SU-DHL-6 (cell line): ENCODE results near the gene SDK1.

Source experiments
- H2AFZ ChIP-seq: fragments of 200-600 bp; sonication (generic); 2 replicates; pipeline ENCODE4 v1.6.1; 2014; ENCODE audit warnings: low read depth, mild to moderate bottlenecking, moderate library complexity, mixed read lengths, antibody characterized with exemption, low read length; ENCODE audit not compliant: severe bottlenecking
- H3F3A ChIP-seq: fragments of 200-600 bp; shearing (Covaris generic); 2 replicates; pipeline ENCODE4 v1.6.0; 2016; ENCODE audit warnings: antibody characterized with exemption, mild to moderate bottlenecking; ENCODE audit not compliant: insufficient read depth
- H3K27ac ChIP-seq: fragments of 200-600 bp; sonication (generic); 2 replicates; pipeline ENCODE4 v1.5.1; 2016; ENCODE audit warnings: low read depth, mild to moderate bottlenecking, low read length, moderate library complexity, mixed read lengths
- H3K27me3 ChIP-seq: fragments of 200-600 bp; sonication (generic), shearing (Covaris generic); 2 replicates; pipeline ENCODE4 v1.6.0; 2014; ENCODE audit warnings: mild to moderate bottlenecking, low read length
- H3K36me3 ChIP-seq: fragments of 200-600 bp; sonication (generic); 2 replicates; pipeline ENCODE4 v1.6.1; 2014; ENCODE audit warnings: mild to moderate bottlenecking, low read length, mixed read lengths
- H3K4me2 ChIP-seq: fragments of 300-600, 200-600 bp; shearing (Covaris generic), sonication (generic); 2 replicates; pipeline ENCODE4 v1.6.0; 2014; ENCODE audit warnings: low read length, low read depth, mild to moderate bottlenecking; ENCODE audit not compliant: poor library complexity, severe bottlenecking
- H3K4me3 ChIP-seq: fragments of 200-600 bp; sonication (generic); 2 replicates; pipeline ENCODE4 v1.5.1; 2014; ENCODE audit warnings: antibody characterized with exemption, low read length, mild to moderate bottlenecking, mixed read lengths; ENCODE audit not compliant: insufficient read depth, poor library complexity, severe bottlenecking
- H3K79me2 ChIP-seq: fragments of 200-600 bp; sonication (generic); 2 replicates; pipeline ENCODE4 v1.6.1; 2014; ENCODE audit warnings: mild to moderate bottlenecking, low read length, moderate library complexity; ENCODE audit not compliant: insufficient read depth
- H3K9ac ChIP-seq: fragments of 200-600 bp; sonication (generic); 2 replicates; pipeline ENCODE4 v1.7.0; 2014; ENCODE audit warnings: mild to moderate bottlenecking, low read length
- H3K9me2 ChIP-seq: fragments of 200-600 bp; sonication (generic); replicated peaks from 2 replicates; pipeline ENCODE4 v1.6.1; 2014; ENCODE audit warnings: low read length; ENCODE audit not compliant: insufficient read depth
- H3K9me3 ChIP-seq: fragments of 200-600 bp; sonication (generic); 2 replicates; pipeline ENCODE4 v1.6.1; 2014; ENCODE audit warnings: low read length, mixed read lengths; ENCODE audit not compliant: insufficient read depth
- H4K20me1 ChIP-seq: fragments of 200-600 bp; sonication (generic); 2 replicates; pipeline ENCODE4 v1.6.1; 2014; ENCODE audit warnings: low read depth, mild to moderate bottlenecking, antibody characterized with exemption, low read length, moderate library complexity, mixed read lengths
- CTCF ChIP-seq: fragments of 200-600 bp; sonication (generic); IDR thresholded peaks from one replicate; pipeline ENCODE4 v1.5.1; 2017; ENCODE audit warnings: antibody characterized with exemption, mild to moderate bottlenecking, low read length, moderate library complexity; ENCODE audit not compliant: insufficient read depth, poor library complexity, severe bottlenecking
- EZH2phosphoT487 ChIP-seq: fragments of 200-600 bp; sonication (generic), shearing (Covaris generic); conservative IDR thresholded peaks from 2 replicates; pipeline ENCODE4 v1.6.1; 2018; ENCODE audit warnings: mild to moderate bottlenecking, antibody characterized with exemption, low read length, moderate library complexity, mixed read lengths

The SDK1 gene

GRCh38 chr7:4098169-4098568, 797.1 kb downstream of the SDK1 start:
- H3K27me3 ChIP-seq, result no peaks in the 10 kb centered on the region; the same call in 1 of the 2 replicates
- H3K9me2 ChIP-seq, result no peaks in the 10 kb centered on the region
- no peak overlapping the region for H3K4me2 ChIP-seq
- no peak overlapping the region for H3K9ac ChIP-seq
- H2AFZ ChIP-seq, result no peak overlapping the region
- no peaks in the 10 kb centered on the region for H3K9me3 ChIP-seq
- no peak for TF ChIP-seq CTCF
- no peak for TF ChIP-seq EZH2phosphoT487
- H3K4me3 ChIP-seq, result no peak overlapping the region
- no peaks in the 10 kb centered on the region for H3K79me2 ChIP-seq
- no peaks in the 10 kb centered on the region for H4K20me1 ChIP-seq
- H3K36me3 ChIP-seq, result no peaks in the 10 kb centered on the region
- H3K27ac ChIP-seq, result no peak overlapping the region
- H3F3A ChIP-seq, result no peaks in the 10 kb centered on the region

- Histone ChIP-seq H3K79me2 (no peaks in the 10 kb centered on the region), H2AFZ (no peak overlapping the region), H4K20me1 (no peaks in the 10 kb centered on the region), H3K27ac (no peak overlapping the region), H3K9me3 (no peaks in the 10 kb centered on the region), H3K9ac (no peak overlapping the region), H3K36me3 (no peaks in the 10 kb centered on the region), H3K4me2 (no peak overlapping the region), H3K27me3 (no peaks in the 10 kb centered on the region; the same call in 1 of the 2 replicates), H3F3A (no peaks in the 10 kb centered on the region), H3K9me2 (no peaks in the 10 kb centered on the region), H3K4me3 (no peak overlapping the region)
- no peak for TF ChIP-seq CTCF
- TF ChIP-seq EZH2phosphoT487, result no peak
Observed at GRCh38 chr7:4099651-4100050, 798.6 kb downstream of the SDK1 start.

- Histone ChIP-seq H3K4me2 (no peak overlapping the region), H3F3A (no peaks in the 10 kb centered on the region), H2AFZ (no peak overlapping the region), H3K9me2 (no peaks in the 10 kb centered on the region), H3K27ac (no peak overlapping the region), H3K27me3 (no peaks in the 10 kb centered on the region), H3K4me3 (no peak overlapping the region), H4K20me1 (no peaks in the 10 kb centered on the region), H3K9me3 (no peaks in the 10 kb centered on the region), H3K79me2 (no peaks in the 10 kb centered on the region), H3K9ac (no peak overlapping the region), H3K36me3 (no peaks in the 10 kb centered on the region)
- TF ChIP-seq EZH2phosphoT487 (no peak), CTCF (no peak)
Observed at GRCh38 chr7:4100148-4100547, 799.1 kb downstream of the SDK1 start.

GRCh38 chr7:4100691-4101090, 799.6 kb downstream of the SDK1 start:
- no peaks in the 10 kb centered on the region for H3K9me3 ChIP-seq
- no peak overlapping the region for H3K27ac ChIP-seq
- no peaks in the 10 kb centered on the region for H4K20me1 ChIP-seq
- no peak overlapping the region for H3K4me3 ChIP-seq
- no peaks in the 10 kb centered on the region for H3K9me2 ChIP-seq
- no peak overlapping the region for H3K4me2 ChIP-seq
- H3K9ac ChIP-seq, result no peak overlapping the region
- no peaks in the 10 kb centered on the region for H3K36me3 ChIP-seq
- H2AFZ ChIP-seq, result no peak overlapping the region
- no peaks in the 10 kb centered on the region for H3F3A ChIP-seq
- no peaks in the 10 kb centered on the region for H3K79me2 ChIP-seq
- no peaks in the 10 kb centered on the region for H3K27me3 ChIP-seq
- no peak for TF ChIP-seq EZH2phosphoT487
- TF ChIP-seq CTCF, result no peak
